K562 (cell line): Measurements from ENCODE around the gene SLIRP. TPM values are rescaled to one million over a fixed set of nuclear protein-coding genes. Genes with fewer than 3 reads are reported as not detected.

Experiments used
- ATF7 ChIP-seq: fragments of 450-650 bp; IDR thresholded peaks from 2 replicates; pipeline ENCODE4 v1.7.1; 2014; ENCODE audit warnings: mild to moderate bottlenecking, moderate library complexity
- CEBPG ChIP-seq, 3 experiments: fragments of 200-800 bp in 1 of 3; sonication (Bioruptor generic) in 1 of 3; sonication (generic) in 1 of 3; formaldehyde crosslinking in 1 of 3; IDR thresholded peaks in 2 of 3; conservative IDR thresholded peaks in 1 of 3; 2 replicates each; pipeline versions ENCODE4 v1.6.1 to v1.8.0; 2016 to 2022; ENCODE audit warnings: missing compliant biosample characterization in 2 of 3, missing genetic modification characterization in 2 of 3, mild to moderate bottlenecking in 1 of 3, missing genetic modification reagents in 1 of 3
- DMBX1 ChIP-seq: fragments of 250-450 bp; sonication (Bioruptor Pico); IDR thresholded peaks from 2 replicates; pipeline ENCODE4 v1.8.0; 2022; ENCODE audit warnings: inconsistent platforms, mild to moderate bottlenecking, moderate library complexity, borderline replicate concordance
- E2F5 ChIP-seq: sonication (generic); formaldehyde crosslinking; IDR thresholded peaks from 2 replicates; pipeline ENCODE4 v1.8.0; 2022; ENCODE audit warnings: mild to moderate bottlenecking, missing genetic modification reagents
- FOSL1 ChIP-seq: fragments of 200-800 bp; sonication (Bioruptor generic); conservative IDR thresholded peaks from 2 replicates; pipeline ENCODE4 v1.6.1; 2016; ENCODE audit warnings: missing genetic modification characterization, missing compliant biosample characterization
- HNRNPH1 ChIP-seq: fragments of 200-400 bp; formaldehyde crosslinking; optimal IDR thresholded peaks from 2 replicates; pipeline ENCODE3; 2017; ENCODE audit warnings: low read depth, mild to moderate bottlenecking, low read length, moderate library complexity
- HNRNPL ChIP-seq: fragments of 200-400 bp; formaldehyde crosslinking; IDR thresholded peaks from 2 replicates; pipeline ENCODE4 v1.6.1; 2017; ENCODE audit warnings: low read depth, mild to moderate bottlenecking, low read length
- HSF4 ChIP-seq: fragments of 250-450 bp; sonication (Bioruptor Pico); IDR thresholded peaks from 2 replicates; pipeline ENCODE4 v2.1.2; 2022; ENCODE audit warnings: mild to moderate bottlenecking, moderate library complexity, borderline replicate concordance
- ID3 ChIP-seq, 2 experiments: fragments of 250-450 bp in 1 of 2; fragments of 450-650 bp in 1 of 2; sonication (Bioruptor Pico) in 1 of 2; IDR thresholded peaks; 2 replicates each; pipeline versions ENCODE4 v1.6.1 to v1.8.0; 2016 to 2021; ENCODE audit warnings: mild to moderate bottlenecking in 2 of 2, moderate library complexity in 2 of 2, missing compliant biosample characterization in 1 of 2, missing genetic modification characterization in 1 of 2
- KDM2B ChIP-seq: fragments of 250-450 bp; sonication (Bioruptor Pico); IDR thresholded peaks from 2 replicates; pipeline ENCODE4 v1.8.0; 2021; ENCODE audit warnings: mild to moderate bottlenecking, moderate library complexity
- MEF2D ChIP-seq: conservative IDR thresholded peaks from 2 replicates; pipeline ENCODE4 v1.6.1; 2016; ENCODE audit warnings: low read depth, missing genetic modification characterization, missing compliant biosample characterization
- PHB2 ChIP-seq: fragments of 450-650 bp; IDR thresholded peaks from 2 replicates; pipeline ENCODE4 v1.6.1; 2017; ENCODE audit warnings: low read depth
- SMARCA5 ChIP-seq: fragments of 450-650 bp; IDR thresholded peaks from 2 replicates; pipeline ENCODE4 v1.6.1; 2016
- SRSF1 ChIP-seq: fragments of 200-400 bp; formaldehyde crosslinking; IDR thresholded peaks from 2 replicates; pipeline ENCODE4 v1.6.1; 2017; ENCODE audit warnings: mild to moderate bottlenecking, low read depth, low read length, moderate library complexity
- TSC22D4 ChIP-seq: fragments of 450-650 bp; IDR thresholded peaks from 2 replicates; pipeline ENCODE4 v1.6.1; 2016; ENCODE audit warnings: missing genetic modification characterization, missing biosample characterization, control low read depth
- ZBTB2 ChIP-seq: fragments of 450-650 bp; IDR thresholded peaks from 2 replicates; pipeline ENCODE4 v1.6.1; 2016; ENCODE audit warnings: antibody characterized with exemption
- ZFP91 ChIP-seq: sonication (generic); formaldehyde crosslinking; IDR thresholded peaks from 2 replicates; pipeline ENCODE4 v1.8.0; 2022; ENCODE audit warnings: mild to moderate bottlenecking, missing genetic modification reagents
- ZNF224 ChIP-seq: sonication (generic); formaldehyde crosslinking; IDR thresholded peaks from 2 replicates; pipeline ENCODE4 v1.8.0; 2022; ENCODE audit warnings: mild to moderate bottlenecking, missing genetic modification reagents
- ZNF274 ChIP-seq: IDR thresholded peaks from 2 replicates; pipeline ENCODE4 v1.6.1; 2011; ENCODE audit warnings: low read depth, mild to moderate bottlenecking, low read length, moderate library complexity, borderline replicate concordance
- ZNF277 ChIP-seq: fragments of 250-450 bp; sonication (Bioruptor Pico); IDR thresholded peaks from 2 replicates; pipeline ENCODE4 v1.8.0; 2022; ENCODE audit warnings: inconsistent platforms, mild to moderate bottlenecking, moderate library complexity, borderline replicate concordance
- polyA plus RNA-seq, 8 experiments: library from polyadenylated mRNA; depleted of rRNA in 4 of 8; stranded (reverse) in 5 of 8; unstranded in 3 of 8; fragments of >200 nt; fragmentation: Nextera tagmentation in 2 of 8; fragmentation: Illumina TruSeq in 1 of 8; extraction: Ambion mirVana in 2 of 8; extraction: Trizol in 1 of 8; gene quantifications; 2 replicates each; pipeline versions ENCODE4 v1.2.1 to v1.2.3, GENCODE V29; 2011 to 2014; ENCODE audit warnings: inconsistent platforms in 1 of 8, missing spikeins in 1 of 8
- total RNA-seq, 7 experiments: library from RNA; depleted of rRNA in 6 of 7; stranded (reverse); fragments of >200 nt in 6 of 7; fragmentation: Illumina TruSeq in 2 of 7; extraction: Trizol in 2 of 7; gene quantifications; 2 replicates each; pipeline versions ENCODE4 v1.2.1 to v1.2.3, GENCODE V29; 2011 to 2021; ENCODE audit warnings: low replicate concordance in 1 of 7

Gene SLIRP
- total and polyA plus RNA-seq, 9 of the 15 experiments (the other 6 are each of a cell fraction or from before 2014, with no cell fraction given), result 251 to 1,905 (median 491) TPM

- no peak for TF ChIP-seq DMBX1 (CRISPR knock-in tag)
- no peak for TF ChIP-seq PHB2
- TF ChIP-seq TSC22D4 (tag), result no peak
- TF ChIP-seq ZFP91, result no peak
- no peak for TF ChIP-seq ID3 (CRISPR knock-in tag; IDR thresholded peaks at IDR 0.05)
- TF ChIP-seq ID3 (tag; IDR thresholded peaks at IDR 0.05), result no peak
- TF ChIP-seq HNRNPL, result no peak
- TF ChIP-seq ZBTB2, result no peak
- TF ChIP-seq SMARCA5, result no peak
- no peak; the same call in 1 of the 2 replicates for TF ChIP-seq ATF7
- TF ChIP-seq FOSL1 (tag), result no peak
- TF ChIP-seq MEF2D (tag), result no peak
- TF ChIP-seq ZNF274, result no peak
- TF ChIP-seq CEBPG (CRISPR knock-in tag; IDR thresholded peaks at IDR 0.05), result no peak
- no peak for TF ChIP-seq CEBPG (tag; conservative IDR thresholded peaks at IDR 0.05 in 1 of 2, IDR thresholded peaks at IDR 0.05 in 1 of 2)
- TF ChIP-seq KDM2B, result no peak
- no peak for TF ChIP-seq SRSF1
- no peak for TF ChIP-seq ZNF224 (CRISPR knock-in tag)
- TF ChIP-seq HSF4 (CRISPR knock-in tag), result no peak
- no peak for TF ChIP-seq HNRNPH1
- TF ChIP-seq E2F5 (CRISPR knock-in tag), result no peak
- no peak for TF ChIP-seq ZNF277 (CRISPR knock-in tag)
Measured at GRCh38 chr14:77707724-77708408, at the start of gene SLIRP, which contains the start of gene ALKBH1 (continued).
